OCI-LY1 (cell line): ENCODE data around the gene MICU1.
A peak's percentile ranks its signal among the peaks of the same experiment; 100 is the strongest.

Experiments used
- H2AFZ ChIP-seq: fragments of 200-600 bp; sonication (generic), shearing (Covaris generic); 2 replicates; pipeline ENCODE4 v1.6.0; 2014; ENCODE audit warnings: antibody characterized with exemption, mild to moderate bottlenecking, low read length
- H3F3A ChIP-seq: fragments of 200-600 bp; sonication (generic), shearing (Covaris generic); 2 replicates; pipeline ENCODE4 v1.6.0; 2014; ENCODE audit warnings: mild to moderate bottlenecking, antibody characterized with exemption, low read length, moderate library complexity; ENCODE audit not compliant: insufficient read depth
- H3K27ac ChIP-seq: fragments of 200-600 bp; sonication (generic); 2 replicates; pipeline ENCODE4 v1.5.1; 2014; ENCODE audit warnings: low read length, mixed run types, mild to moderate bottlenecking, low read depth; ENCODE audit not compliant: poor library complexity, severe bottlenecking
- H3K27me3 ChIP-seq: fragments of 200-600 bp; sonication (generic); 2 replicates; pipeline ENCODE4 v1.6.0; 2014; ENCODE audit warnings: antibody characterized with exemption, mild to moderate bottlenecking, low read length, moderate library complexity; ENCODE audit not compliant: insufficient read depth
- H3K36me3 ChIP-seq: fragments of 200-600 bp; sonication (generic); 2 replicates; pipeline ENCODE4 v1.6.1; 2014; ENCODE audit warnings: mild to moderate bottlenecking, antibody characterized with exemption, low read length, moderate library complexity, mixed read lengths; ENCODE audit not compliant: insufficient read depth
- H3K4me1 ChIP-seq: fragments of 200-600 bp; sonication (generic); 2 replicates; pipeline ENCODE4 v1.5.1; 2014; ENCODE audit warnings: mild to moderate bottlenecking, low read length, moderate library complexity; ENCODE audit not compliant: insufficient read depth, severe bottlenecking
- H3K4me2 ChIP-seq: fragments of 200-600 bp; sonication (generic), shearing (Covaris generic); 2 replicates; pipeline ENCODE4 v1.6.1; 2014; ENCODE audit warnings: low read length
- H3K4me3 ChIP-seq: fragments of 200-600 bp; sonication (generic); 2 replicates; pipeline ENCODE4 v1.5.1; 2014; ENCODE audit warnings: low read length, low read depth, mild to moderate bottlenecking, mixed read lengths; ENCODE audit not compliant: poor library complexity, severe bottlenecking
- H3K79me2 ChIP-seq: fragments of 200-600 bp; shearing (Covaris generic); 2 replicates; pipeline ENCODE4 v1.6.1; 2016; ENCODE audit warnings: mixed run types, low read length, mixed read lengths; ENCODE audit not compliant: insufficient read depth
- H3K9ac ChIP-seq: fragments of 200-600 bp; sonication (generic), shearing (Covaris generic); 2 replicates; pipeline ENCODE4 v1.6.1; 2014; ENCODE audit warnings: mild to moderate bottlenecking, low read length, mixed read lengths
- H3K9me2 ChIP-seq: fragments of 200-600 bp; sonication (generic), shearing (Covaris generic); 2 replicates; pipeline ENCODE4 v1.6.1; 2014; ENCODE audit warnings: low read depth, mild to moderate bottlenecking, low read length, mixed read lengths
- H3K9me3 ChIP-seq: fragments of 200-600 bp; shearing (Covaris generic); 2 replicates; pipeline ENCODE4 v1.6.1; 2014; ENCODE audit warnings: low read length, mixed read lengths
- H4K20me1 ChIP-seq: fragments of 200-600 bp; sonication (generic), shearing (Covaris generic); 2 replicates; pipeline ENCODE4 v1.6.0; 2016; ENCODE audit warnings: mild to moderate bottlenecking, low read length; ENCODE audit not compliant: insufficient read depth
- CTCF ChIP-seq: fragments of 200-600 bp; sonication (generic), shearing (Covaris generic); IDR thresholded peaks from 2 replicates; pipeline ENCODE4 v1.5.1; 2017; ENCODE audit warnings: mild to moderate bottlenecking, antibody characterized with exemption, low read length, moderate library complexity, mixed read lengths
- EZH2 ChIP-seq: fragments of 200-600 bp; sonication (generic), shearing (Covaris generic); IDR thresholded peaks from 2 replicates; pipeline ENCODE4 v1.8.0; 2017; ENCODE audit warnings: borderline replicate concordance, mixed run types, mild to moderate bottlenecking, antibody characterized with exemption, low read length, moderate library complexity, mixed read lengths

MICU1 gene

GRCh38 chr10:72365106-72365895 is 260.6 kb downstream of the MICU1 start:
- H3K4me2 ChIP-seq, result no peak overlapping the region
- no peak overlapping the region for H3K4me3 ChIP-seq
- H3K27me3 ChIP-seq, result no peaks in the 10 kb centered on the region
- H3K79me2 ChIP-seq, result no peaks in the 10 kb centered on the region
- TF ChIP-seq CTCF, result no peak
- TF ChIP-seq EZH2, result no peak
- no peaks in the 10 kb centered on the region for H3K9me2 ChIP-seq
- H3K9ac ChIP-seq, result no peak overlapping the region
- H3K4me1 ChIP-seq, result peaks cover 9% of the 10 kb centered on the region
- no peaks in the 10 kb centered on the region for H3K9me3 ChIP-seq
- no peaks in the 10 kb centered on the region; the same call in 1 of the 2 replicates for H3K36me3 ChIP-seq
- H3F3A ChIP-seq, result no peaks in the 10 kb centered on the region
- H2AFZ ChIP-seq, result no peak overlapping the region
- H3K27ac ChIP-seq, result no peak overlapping the region
- no peaks in the 10 kb centered on the region for H4K20me1 ChIP-seq

- peak; percentile 87 for TF ChIP-seq CTCF
- TF ChIP-seq EZH2, result no peak
- peak overlapping the region; percentile 24 for H3K4me3 ChIP-seq
- no peaks in the 10 kb centered on the region for H3K9me2 ChIP-seq
- peak overlapping the region; percentile 60 for H3K4me2 ChIP-seq
- H4K20me1 ChIP-seq, result no peaks in the 10 kb centered on the region
- H3K4me1 ChIP-seq, result peaks cover 9% of the 10 kb centered on the region
- H3K27ac ChIP-seq, result no peak overlapping the region
- no peaks in the 10 kb centered on the region; the same call in 1 of the 2 replicates for H3K36me3 ChIP-seq
- peak overlapping the region; percentile 39; the same call in 1 of the 2 replicates for H3K9ac ChIP-seq
- no peaks in the 10 kb centered on the region for H3F3A ChIP-seq
- H3K9me3 ChIP-seq, result no peaks in the 10 kb centered on the region
- H2AFZ ChIP-seq, result peak overlapping the region; percentile 64
- H3K79me2 ChIP-seq, result no peaks in the 10 kb centered on the region
- H3K27me3 ChIP-seq, result no peaks in the 10 kb centered on the region
Observed at GRCh38 chr10:72364239-72364777, 261.6 kb downstream of the MICU1 start.

- TF ChIP-seq EZH2, result no peak
- TF ChIP-seq CTCF, result no peak
- peaks cover 14% of the 10 kb centered on the region for H3K79me2 ChIP-seq
- H3K27ac ChIP-seq, result no peak overlapping the region
- no peaks in the 10 kb centered on the region for H3K9me2 ChIP-seq
- no peaks in the 10 kb centered on the region for H3F3A ChIP-seq
- H3K36me3 ChIP-seq, result no peaks in the 10 kb centered on the region; the same call in 1 of the 2 replicates
- H4K20me1 ChIP-seq, result no peaks in the 10 kb centered on the region
- no peak overlapping the region for H3K4me2 ChIP-seq
- no peak overlapping the region for H3K9ac ChIP-seq
- H3K4me1 ChIP-seq, result peaks cover 18% of the 10 kb centered on the region
- H3K27me3 ChIP-seq, result no peaks in the 10 kb centered on the region
- no peak overlapping the region for H3K4me3 ChIP-seq
- H2AFZ ChIP-seq, result no peak overlapping the region
- H3K9me3 ChIP-seq, result no peaks in the 10 kb centered on the region
Observed at GRCh38 chr10:72356987-72357386, 268.9 kb downstream of the MICU1 start.
